Right lobe of liver (tissue), 4 donors: ENCODE measurements around the gene NAALADL2.

Experiments
- CTCF ChIP-seq, 4 donors: fragments of 200-600 bp in 3 of 4; fragments of 450-650 bp in 1 of 4; IDR thresholded peaks; one replicate each; pipeline versions ENCODE4 v1.5.1 to v1.8.0; 2016 to 2022; ENCODE audit warnings: antibody characterized with exemption in 4 of 4, mild to moderate bottlenecking in 2 of 4
- POLR2A ChIP-seq: fragments of 450-650 bp; IDR thresholded peaks from one replicate; pipeline ENCODE4 v1.6.1; 2017; ENCODE audit warnings: antibody characterized with exemption, mild to moderate bottlenecking
- donor health status: DM: no; HTN: no; CAD: no.
- donor health status: DM: no; HTN: no; CAD: no.
- donor health status: DM: no; HTN: yes; CAD: no.

- TF ChIP-seq CTCF (IDR thresholded peaks at IDR 0.05) (no peak), POLR2A (no peak)
These were observed 620.0 kb downstream of the NAALADL2 start for GRCh38 chr3:175479175-175479574.
